Osteoblast (primary cell): ENCODE results near the gene COX15. TPM values are rescaled to one million over a fixed set of nuclear protein-coding genes. Genes with fewer than 3 reads are reported as not detected.
"Not testable (repeated sequence)": the region's sequence is repeated elsewhere in the genome, so short reads cannot be mapped to it uniquely, and the experiment has no call there.

Experiments
- DNase-seq: peaks from one replicate; pipeline ENCODE4 v3.0.0; 2011; ENCODE audit warnings: low spot score, mixed read lengths; ENCODE audit not compliant: insufficient read length; ENCODE audit errors: missing footprints
- H2AFZ ChIP-seq: 2 replicates; pipeline ENCODE4 v1.6.0; 2011; ENCODE audit warnings: mild to moderate bottlenecking, low read length
- H3K27ac ChIP-seq: 2 replicates; pipeline ENCODE4 v1.5.1; 2011; ENCODE audit warnings: mild to moderate bottlenecking, low read depth, low read length, moderate library complexity
- H3K27me3 ChIP-seq: 2 replicates; pipeline ENCODE4 v1.6.0; 2012; ENCODE audit warnings: mild to moderate bottlenecking, control low read depth, inconsistent platforms, low read length, moderate library complexity; ENCODE audit not compliant: insufficient read depth
- H3K36me3 ChIP-seq: 2 replicates; pipeline ENCODE4 v1.5.1; 2011; ENCODE audit warnings: mild to moderate bottlenecking, low read length, control low read depth, moderate library complexity; ENCODE audit not compliant: insufficient read depth
- H3K4me1 ChIP-seq: 2 replicates; pipeline ENCODE4 v1.5.1; 2011; ENCODE audit warnings: mild to moderate bottlenecking, low read length, control low read depth, moderate library complexity; ENCODE audit not compliant: insufficient read depth
- H3K4me2 ChIP-seq: 2 replicates; pipeline ENCODE4 v1.6.0; 2011; ENCODE audit warnings: mild to moderate bottlenecking, low read length; ENCODE audit not compliant: insufficient read depth
- H3K4me3 ChIP-seq: fragments of 200-600 bp; sonication (generic); 3 replicates; pipeline ENCODE4 v1.5.1; 2012; ENCODE audit warnings: mild to moderate bottlenecking, low read length, inconsistent platforms; ENCODE audit not compliant: insufficient read depth
- H3K79me2 ChIP-seq: 2 replicates; pipeline ENCODE4 v1.6.0; 2012; ENCODE audit warnings: mild to moderate bottlenecking, low read length, control low read depth, inconsistent platforms; ENCODE audit not compliant: insufficient read depth
- H3K9me3 ChIP-seq: 2 replicates; pipeline ENCODE4 v1.5.1; 2011; ENCODE audit warnings: low read depth, low read length, control low read depth
- H4K20me1 ChIP-seq: 2 replicates; pipeline ENCODE4 v1.6.0; 2012; ENCODE audit warnings: mild to moderate bottlenecking, low read length, control low read depth; ENCODE audit not compliant: insufficient read depth
- CTCF ChIP-seq: IDR thresholded peaks from 2 replicates; pipeline ENCODE4 v1.5.1; 2011; ENCODE audit warnings: mild to moderate bottlenecking, low read depth, low read length, moderate library complexity; ENCODE audit errors: extremely low read depth
- total RNA-seq: library from RNA; depleted of rRNA; stranded (reverse); fragments of >200 nt; gene quantifications from 2 replicates; pipeline ENCODE4 v1.2.3, GENCODE V29; 2012

The COX15 gene
- total RNA-seq, 1 donor, result 36.9 TPM

- no peak for TF ChIP-seq CTCF
- Histone ChIP-seq H3K9me3 (no peaks in the 10 kb centered on the region), H3K27ac (no peak overlapping the region), H3K27me3 (no peaks in the 10 kb centered on the region), H3K36me3 (peaks cover 41% of the 10 kb centered on the region), H2AFZ (no peak overlapping the region), H4K20me1 (no peaks in the 10 kb centered on the region), H3K4me2 (no peak overlapping the region), H3K4me3 (no peak overlapping the region), H3K4me1 (no peaks in the 10 kb centered on the region), H3K79me2 (no peaks in the 10 kb centered on the region)
- no peak for DNase-seq
Measured at GRCh38 chr10:99748823-99749451, 17.0 kb upstream of the COX15 start.

GRCh38 chr10:99746166-99746565 is 14.2 kb upstream of the COX15 start:
- not testable (repeated sequence) for H3K9me3 ChIP-seq, DNase-seq, H4K20me1 ChIP-seq, H3K79me2 ChIP-seq, H3K4me2 ChIP-seq, H3K27ac ChIP-seq, H3K4me3 ChIP-seq, H3K27me3 ChIP-seq, H2AFZ ChIP-seq
- H3K36me3 ChIP-seq, result peaks cover 42% of the 10 kb centered on the region
- peaks cover 27% of the 10 kb centered on the region for H3K4me1 ChIP-seq

GRCh38 chr10:99743841-99744240 is 11.9 kb upstream of the COX15 start:
- Histone ChIP-seq H3K79me2 (no peaks in the 10 kb centered on the region), H3K4me3 (no peak overlapping the region), H4K20me1 (no peaks in the 10 kb centered on the region), H3K4me1 (peaks cover 28% of the 10 kb centered on the region), H2AFZ (no peak overlapping the region), H3K36me3 (peaks cover 63% of the 10 kb centered on the region), H3K4me2 (no peak overlapping the region), H3K27ac (peak overlapping the region; percentile 81), H3K27me3 (no peaks in the 10 kb centered on the region), H3K9me3 (no peaks in the 10 kb centered on the region)
- peak; percentile 73 for DNase-seq
- TF ChIP-seq CTCF, result peak; percentile 8

GRCh38 chr10:99742701-99743100 is 10.8 kb upstream of the COX15 start:
- Histone ChIP-seq H3K36me3 (peaks cover 64% of the 10 kb centered on the region), H4K20me1 (no peaks in the 10 kb centered on the region)

More at GRCh38 chr10:99742701-99743100, 10.8 kb upstream of the COX15 start:
- peaks cover 28% of the 10 kb centered on the region for H3K4me1 ChIP-seq
- peak overlapping the region; percentile 81 for H3K27ac ChIP-seq
- H3K79me2 ChIP-seq, result no peaks in the 10 kb centered on the region
- no peak for DNase-seq
- TF ChIP-seq CTCF, result no peak
- H3K4me2 ChIP-seq, result peak overlapping the region; percentile 61
- H2AFZ ChIP-seq, result no peak overlapping the region
- no peaks in the 10 kb centered on the region for H3K9me3 ChIP-seq
- no peaks in the 10 kb centered on the region for H3K27me3 ChIP-seq
- H3K4me3 ChIP-seq, result no peak overlapping the region
